Measurements from ENCODE around the gene MAN2B2. TPM values are rescaled to one million over a fixed set of nuclear protein-coding genes. Genes with fewer than 3 reads are reported as not detected.

The MAN2B2 gene
- total RNA-seq, 1 donor from 2014 or later = 32.2 TPM

DNA sequence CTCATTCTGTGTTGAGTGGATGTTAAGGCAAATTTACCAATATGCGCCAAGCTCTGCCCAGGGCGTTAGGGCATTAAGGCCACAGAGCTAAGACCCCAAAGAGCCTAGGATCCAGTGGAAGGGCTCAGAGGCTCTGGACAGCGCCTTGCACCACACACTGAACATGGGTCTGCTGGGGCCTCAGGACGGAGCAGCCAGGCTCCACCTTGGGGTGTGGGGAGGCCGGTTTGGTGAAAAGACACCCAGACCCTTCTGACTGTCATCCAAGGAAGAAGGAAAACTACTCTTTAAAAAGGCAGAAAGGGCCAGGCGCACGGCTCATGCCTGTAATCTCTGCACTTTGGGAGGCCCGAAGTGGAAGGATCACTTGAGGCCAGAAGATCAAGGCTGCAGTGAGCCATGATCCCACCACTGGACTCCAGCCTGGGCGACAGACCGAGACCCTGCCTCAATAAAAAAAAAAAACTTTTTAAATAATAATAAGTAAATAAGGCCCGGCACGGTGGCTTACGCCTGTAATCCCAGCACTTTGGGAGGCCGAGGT lies 64.2 kb downstream of the MAN2B2 start:
- H4K20me1 ChIP-seq (ENCODE audit: insufficient read depth, low read length) = peaks cover 38% of the 10 kb centered on the region
- peaks cover 34% of the 10 kb centered on the region for H3K79me2 ChIP-seq (ENCODE audit: insufficient read depth, low read length)
- H2AFZ ChIP-seq (ENCODE audit: low read depth, low read length) = no peak overlapping the region
- Mint-ChIP-seq H3K9me3 (ENCODE audit: unreplicated experiment) (no peaks in the 10 kb centered on the region), H3K36me3 (ENCODE audit: low read depth, unreplicated experiment) (peaks cover 2% of the 10 kb centered on the region), H3K27ac (ENCODE audit: unreplicated experiment) (no peak overlapping the region), H3K27me3 (ENCODE audit: low read depth, unreplicated experiment) (no peaks in the 10 kb centered on the region), H3K4me1 (ENCODE audit: low read depth, unreplicated experiment) (peaks cover 17% of the 10 kb centered on the region), H3K4me3 (ENCODE audit: unreplicated experiment) (peak overlapping the region; percentile 50)
- no peaks in the 10 kb centered on the region for H3K9me3 ChIP-seq (ENCODE audit: insufficient read depth, low read depth, low read length)
- TF ChIP-seq, protein P1, sequence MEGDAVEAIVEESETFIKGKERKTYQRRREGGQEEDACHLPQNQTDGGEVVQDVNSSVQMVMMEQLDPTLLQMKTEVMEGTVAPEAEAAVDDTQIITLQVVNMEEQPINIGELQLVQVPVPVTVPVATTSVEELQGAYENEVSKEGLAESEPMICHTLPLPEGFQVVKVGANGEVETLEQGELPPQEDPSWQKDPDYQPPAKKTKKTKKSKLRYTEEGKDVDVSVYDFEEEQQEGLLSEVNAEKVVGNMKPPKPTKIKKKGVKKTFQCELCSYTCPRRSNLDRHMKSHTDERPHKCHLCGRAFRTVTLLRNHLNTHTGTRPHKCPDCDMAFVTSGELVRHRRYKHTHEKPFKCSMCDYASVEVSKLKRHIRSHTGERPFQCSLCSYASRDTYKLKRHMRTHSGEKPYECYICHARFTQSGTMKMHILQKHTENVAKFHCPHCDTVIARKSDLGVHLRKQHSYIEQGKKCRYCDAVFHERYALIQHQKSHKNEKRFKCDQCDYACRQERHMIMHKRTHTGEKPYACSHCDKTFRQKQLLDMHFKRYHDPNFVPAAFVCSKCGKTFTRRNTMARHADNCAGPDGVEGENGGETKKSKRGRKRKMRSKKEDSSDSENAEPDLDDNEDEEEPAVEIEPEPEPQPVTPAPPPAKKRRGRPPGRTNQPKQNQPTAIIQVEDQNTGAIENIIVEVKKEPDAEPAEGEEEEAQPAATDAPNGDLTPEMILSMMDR (IDR thresholded peaks at IDR 0.05; ENCODE audit: insufficient read depth, low read depth, low read length) = no peak
- TF ChIP-seq EZH2 (IDR thresholded peaks at IDR 0.05; ENCODE audit: insufficient read depth, low read length) = no peak
- no peak for DNase-seq (ENCODE audit: low read depth)
- FAIRE-seq = no peak
- no peak overlapping the region for H3K4me3 ChIP-seq (ENCODE audit: insufficient read depth, low read depth, low read length)
- peaks cover 14% of the 10 kb centered on the region for H3K4me1 ChIP-seq (ENCODE audit: insufficient read depth, low read length)
- H3K36me3 ChIP-seq (ENCODE audit: insufficient read depth, low read length) = peaks cover 15% of the 10 kb centered on the region
- no peak overlapping the region for H3K4me2 ChIP-seq (ENCODE audit: low read length)
- H3K27ac ChIP-seq (ENCODE audit: low read depth, low read length) = no peak overlapping the region
- H3K27me3 ChIP-seq (ENCODE audit: insufficient read depth, low read length) = no peaks in the 10 kb centered on the region
- no peak overlapping the region for H3K9ac ChIP-seq (ENCODE audit: low read length)

GRCh38 chr4:6640292-6641163 lies 65.5 kb downstream of the MAN2B2 start, which contains the start of gene MRFAP1:
Gene MRFAP1, plus strand, starts transcription at chr4:6640685. Its CDS starts 178 bp downstream, at chr4:6640863.
- H2AFZ ChIP-seq (ENCODE audit: low read depth, low read length) = peak within 1 kb of the TSS; percentile 88
- Mint-ChIP-seq H3K4me3 (ENCODE audit: unreplicated experiment) (peak within 1 kb of the TSS; percentile 96), H3K27me3 (ENCODE audit: low read depth, unreplicated experiment) (no peaks in the 10 kb centered on the region)

More at GRCh38 chr4:6640292-6641163, 65.5 kb downstream of the MAN2B2 start, which contains the start of gene MRFAP1:
- H3K36me3 Mint-ChIP-seq (ENCODE audit: low read depth, unreplicated experiment) = peaks cover 2% of the 10 kb centered on the region
- Histone ChIP-seq H3K4me1 (ENCODE audit: insufficient read depth, low read length) (peaks cover 14% of the 10 kb centered on the region), H3K4me3 (ENCODE audit: insufficient read depth, low read depth, low read length) (peak within 1 kb of the TSS; percentile 84), H3K27ac (ENCODE audit: low read depth, low read length) (peak within 1 kb of the TSS; percentile 89), H3K9ac (ENCODE audit: low read length) (peak within 1 kb of the TSS; percentile 98), H3K4me2 (ENCODE audit: low read length) (peak within 1 kb of the TSS; percentile 94), H3K27me3 (ENCODE audit: insufficient read depth, low read length) (no peaks in the 10 kb centered on the region), H4K20me1 (ENCODE audit: insufficient read depth, low read length) (peaks cover 35% of the 10 kb centered on the region), H3K36me3 (ENCODE audit: insufficient read depth, low read length) (peaks cover 15% of the 10 kb centered on the region), H3K9me3 (ENCODE audit: insufficient read depth, low read depth, low read length) (no peaks in the 10 kb centered on the region), H3K79me2 (ENCODE audit: insufficient read depth, low read length) (peaks cover 34% of the 10 kb centered on the region)
- H3K4me1 Mint-ChIP-seq (ENCODE audit: low read depth, unreplicated experiment) = peaks cover 17% of the 10 kb centered on the region
- DNase-seq (ENCODE audit: low read depth) (peak; percentile 93), FAIRE-seq (no peak)
- peak within 1 kb of the TSS; percentile 97 for H3K27ac Mint-ChIP-seq (ENCODE audit: unreplicated experiment)
- H3K9me3 Mint-ChIP-seq (ENCODE audit: unreplicated experiment) = no peaks in the 10 kb centered on the region
- TF ChIP-seq, protein P1 (IDR thresholded peaks at IDR 0.05; ENCODE audit: insufficient read depth, low read depth, low read length) = no peak
- TF ChIP-seq EZH2 (IDR thresholded peaks at IDR 0.05; ENCODE audit: insufficient read depth, low read length) = no peak

Measured in astrocyte (in vitro differentiated cells and primary cell).